HepG2 (cell line): ENCODE data around the gene DUSP9. TPM values are rescaled to one million over a fixed set of nuclear protein-coding genes. Genes with fewer than 3 reads are reported as not detected.

Experiments used
- ATAC-seq: fragments of 200-7000 bp; cut with Tn5 transposase; 3 replicates; pipeline ENCODE4 v1.9.1; 2020; ENCODE audit warnings: mild to moderate bottlenecking, moderate library complexity
- BruUV-seq: library from RNA; stranded (reverse); fragments of 400-500 nt; replicated peaks from 2 replicates; lab custom pipeline; 2021; lab: Mats Ljungman, UMichigan
- CTCF ChIA-PET: fragments of 300-600 bp; formaldehyde crosslinking; extraction: SDS; loops from one replicate; lab custom pipeline; 2021; ENCODE audit warnings: low total read pairs, inconsistent platforms, low intra/inter-chr PET ratio; lab: Yijun Ruan, JAX
- POLR2A ChIA-PET: fragments of 350-600 bp; sonication (Branson Sonifier 250); formaldehyde crosslinking; loops from one replicate; lab custom pipeline; 2020; ENCODE audit warnings: antibody characterized with exemption, inconsistent platforms; lab: Yijun Ruan, JAX
- DNase-seq: peaks from one replicate; pipeline ENCODE4 v3.0.0-alpha.2; 2015; ENCODE audit warnings: low spot score
- FAIRE-seq: peaks from 3 replicates; lab custom pipeline; 2011; peaks lifted over from hg19 to GRCh38; lab: Jason Lieb, UNC
- H2AFZ ChIP-seq: one replicate; pipeline ENCODE4 v1.6.1; 2011; ENCODE audit warnings: low read length, inconsistent platforms
- H3K27ac ChIP-seq: fragments of 300-600 bp; 3 replicates; pipeline ENCODE4 v1.8.0; 2011; ENCODE audit warnings: mixed run types, mild to moderate bottlenecking, mixed read lengths, low read length, inconsistent platforms; ENCODE audit not compliant: insufficient read depth; ENCODE audit errors: extremely low read length
- H3K27me3 ChIP-seq, 2 experiments: fragments of 200-600 bp in 1 of 2; 2 replicates in 1 of 2; 3 replicates in 1 of 2; pipeline versions ENCODE4 v1.6.0 to v1.8.0; 2011; ENCODE audit warnings: low read length in 2 of 2, mild to moderate bottlenecking in 2 of 2, moderate library complexity in 2 of 2, inconsistent platforms in 1 of 2; ENCODE audit not compliant: insufficient read depth in 2 of 2, control insufficient read depth in 1 of 2
- H3K36me3 ChIP-seq, 2 experiments: fragments of 200-600 bp in 1 of 2; replicated peaks in 1 of 2; 2 replicates in 1 of 2; 3 replicates in 1 of 2; pipeline versions ENCODE4 v1.5.1 to v1.8.0; 2011; ENCODE audit warnings: low read length in 2 of 2, inconsistent platforms in 1 of 2; ENCODE audit not compliant: insufficient read depth in 2 of 2, control insufficient read depth in 1 of 2
- H3K4me1 ChIP-seq: 2 replicates; pipeline ENCODE4 v1.5.1; 2012; ENCODE audit warnings: low read length, inconsistent platforms; ENCODE audit not compliant: insufficient read depth
- H3K4me2 ChIP-seq: 2 replicates; pipeline ENCODE4 v1.6.0; 2011; ENCODE audit warnings: low read depth, low read length, inconsistent platforms
- H3K4me3 ChIP-seq, 3 experiments: fragments of 200-600 bp in 1 of 3; sonication (generic), shearing (Covaris generic) in 1 of 3; replicated peaks in 1 of 3; 2 replicates each; pipeline ENCODE4 v1.5.1; 2011 to 2016; ENCODE audit warnings: low read length in 3 of 3, inconsistent platforms in 2 of 3, low read depth in 2 of 3, mild to moderate bottlenecking in 2 of 3, control low read depth in 1 of 3, mixed read lengths in 1 of 3; ENCODE audit not compliant: insufficient read depth in 1 of 3
- H3K79me2 ChIP-seq: one replicate; pipeline ENCODE4 v1.6.1; 2011; ENCODE audit warnings: low read length, inconsistent platforms; ENCODE audit not compliant: insufficient read depth
- H3K9ac ChIP-seq: 2 replicates; pipeline ENCODE4 v1.6.0; 2011; ENCODE audit warnings: mild to moderate bottlenecking, low read depth, low read length, inconsistent platforms; ENCODE audit not compliant: insufficient read depth
- H3K9me3 ChIP-seq: 2 replicates; pipeline ENCODE4 v1.5.1; 2012; ENCODE audit warnings: mild to moderate bottlenecking, low read length
- H4K20me1 ChIP-seq: 2 replicates; pipeline ENCODE4 v1.6.0; 2011; ENCODE audit warnings: inconsistent platforms, mild to moderate bottlenecking, low read length, moderate library complexity; ENCODE audit not compliant: insufficient read depth
- ZBTB37 ChIP-seq: sonication (generic); formaldehyde crosslinking; IDR thresholded peaks from 2 replicates; pipeline ENCODE4 v1.4.0; 2020; ENCODE audit warnings: mild to moderate bottlenecking, missing genetic modification reagents
- ZNF687 ChIP-seq: sonication (generic); formaldehyde crosslinking; IDR thresholded peaks from 2 replicates; pipeline ENCODE4 v1.5.1; 2020; ENCODE audit warnings: mild to moderate bottlenecking, missing genetic modification reagents, moderate library complexity
- WGBS: methylation state at CpG from one replicate; pipeline ENCODE4 v1.1.6; 2017; ENCODE audit warnings: low lambda C conversion rate; 5-methylcytosine and 5-hydroxymethylcytosine counted together
- in situ Hi-C: cut with HindIII; loops from 2 replicates; pipeline ENCODE4 v1.10.0; 2017; ENCODE audit warnings: low pct_unique_long_range_greater_than_20kb; ENCODE audit not compliant: extremely low pct_ligation_motif_present
- intact Hi-C: fragments of 100-400 bp; cut with micrococcal nuclease; formaldehyde crosslinking; loops from one replicate; pipeline ENCODE4 v1.10.0; 2022; ENCODE audit not compliant: unreplicated experiment
- polyA plus RNA-seq, 8 experiments: library from polyadenylated mRNA; depleted of rRNA in 3 of 8; stranded (reverse) in 7 of 8; unstranded in 1 of 8; fragments of >200 nt; fragmentation: Illumina TruSeq in 4 of 8; extraction: Trizol in 4 of 8; gene quantifications; 2 replicates each; pipeline versions ENCODE4 v1.2.1 to v1.2.3, GENCODE V29; 2011 to 2016; ENCODE audit warnings: low read depth in 4 of 8, missing spikeins in 1 of 8, mixed read lengths in 1 of 8; ENCODE audit not compliant: insufficient read depth in 1 of 8
- total RNA-seq, 5 experiments: library from RNA; depleted of rRNA; stranded (reverse); fragments of >200 nt; fragmentation: Illumina TruSeq; extraction: Trizol; gene quantifications; 2 replicates each; pipeline ENCODE4 v1.2.3, GENCODE V29; 2016; ENCODE audit warnings: low read depth in 1 of 5

The DUSP9 gene
- total and polyA plus RNA-seq, 2 of the 13 experiments (the other 11 are each of a cell fraction or from before 2014, with no cell fraction given) = 235 to 435 TPM

- ChIA-PET CTCF (no interaction called here), POLR2A (interaction anchor here (0.8 to 15.1 kb wide), 3 partner anchors 10 to 30 kb away, joined by 5 to 596 read pairs (median 10); no protein-coding TSS in a partner anchor)
- H2AFZ ChIP-seq = no peak overlapping the region
- ATAC-seq (no peak), FAIRE-seq (no peak), DNase-seq (no peak)
- TF ChIP-seq ZNF687 (CRISPR knock-in tag) (peak; percentile 57; the same call in 1 of the 2 replicates), ZBTB37 (CRISPR knock-in tag) (no peak)
- WGBS = no CpG with 5 or more reads among the region's 26 CpGs
- H3K9ac ChIP-seq = no peak overlapping the region
- H3K27ac ChIP-seq = peak overlapping the region; percentile 46
- no TSS peak for BruUV-seq
- H3K27me3 ChIP-seq = no peaks in the 10 kb centered on the region
- H3K79me2 ChIP-seq = peaks cover 29% of the 10 kb centered on the region
- H3K9me3 ChIP-seq = no peaks in the 10 kb centered on the region
- H3K4me1 ChIP-seq = peaks cover 67% of the 10 kb centered on the region
- peak overlapping the region; percentile 53 for H3K4me2 ChIP-seq
- in situ Hi-C loops (no loop called here), intact Hi-C loops (no loop called here)
- H4K20me1 ChIP-seq = no peaks in the 10 kb centered on the region
- H3K36me3 ChIP-seq = no peaks in the 10 kb centered on the region
- peak overlapping the region in 1 of 3 experiments; percentile 87; a peak in 1 of 6 replicates for H3K4me3 ChIP-seq
These were observed 6.0 kb upstream of the DUSP9 start for GRCh38 chrX:153640736-153641575.
